Measurements from ENCODE around the gene SIT1. TPM values are rescaled to one million over a fixed set of nuclear protein-coding genes. Genes with fewer than 3 reads are reported as not detected.

SIT1 gene
- polyA plus RNA-seq, 1 donor = 0.78 TPM

GRCh38 chr9:35660966-35661415, 10.3 kb upstream of the SIT1 start:
- WGBS (ENCODE audit: insufficient coverage, low lambda C conversion rate) = 0% methylated on average over 1 of the region's 9 CpGs
- no peaks in the 10 kb centered on the region for H3K27me3 ChIP-seq (ENCODE audit: control insufficient read depth, insufficient read depth, low read length)
- H3K9me3 ChIP-seq (ENCODE audit: control insufficient read depth, low read depth, low read length) = peaks cover 3% of the 10 kb centered on the region
- peaks cover 14% of the 10 kb centered on the region for H3K4me1 ChIP-seq (ENCODE audit: control insufficient read depth, insufficient read depth, low read length)
- H3K36me3 ChIP-seq (ENCODE audit: control insufficient read depth, insufficient read depth, low read length) = peaks cover 12% of the 10 kb centered on the region
- H3K4me3 ChIP-seq (ENCODE audit: low read length) = no peak overlapping the region
- DNase-seq = peak in 1 of 2 donors; percentile 62
- H3K27ac ChIP-seq (ENCODE audit: low read length) = peak overlapping the region; percentile 52

GRCh38 chr9:35659340-35659739, 8.6 kb upstream of the SIT1 start:
- H3K27me3 ChIP-seq (ENCODE audit: control insufficient read depth, insufficient read depth, low read length) = no peaks in the 10 kb centered on the region
- H3K36me3 ChIP-seq (ENCODE audit: control insufficient read depth, insufficient read depth, low read length) = peaks cover 12% of the 10 kb centered on the region
- H3K27ac ChIP-seq (ENCODE audit: low read length) = peak overlapping the region; percentile 90
- peaks cover 3% of the 10 kb centered on the region for H3K9me3 ChIP-seq (ENCODE audit: control insufficient read depth, low read depth, low read length)
- H3K4me3 ChIP-seq (ENCODE audit: low read length) = peak overlapping the region; percentile 92
- no peak for DNase-seq
- H3K4me1 ChIP-seq (ENCODE audit: control insufficient read depth, insufficient read depth, low read length) = peaks cover 9% of the 10 kb centered on the region
- WGBS (ENCODE audit: insufficient coverage, low lambda C conversion rate) = no CpG with 5 or more reads among the region's 3 CpGs

GRCh38 chr9:35658968-35659220, 8.2 kb upstream of the SIT1 start:
- H3K27ac ChIP-seq (ENCODE audit: low read length) = peak overlapping the region; percentile 90
- peaks cover 12% of the 10 kb centered on the region for H3K36me3 ChIP-seq (ENCODE audit: control insufficient read depth, insufficient read depth, low read length)
- WGBS (ENCODE audit: insufficient coverage, low lambda C conversion rate) = no CpG with 5 or more reads among the region's 2 CpGs
- peaks cover 3% of the 10 kb centered on the region for H3K9me3 ChIP-seq (ENCODE audit: control insufficient read depth, low read depth, low read length)
- no peaks in the 10 kb centered on the region for H3K27me3 ChIP-seq (ENCODE audit: control insufficient read depth, insufficient read depth, low read length)
- H3K4me1 ChIP-seq (ENCODE audit: control insufficient read depth, insufficient read depth, low read length) = peaks cover 9% of the 10 kb centered on the region
- DNase-seq = no peak
- peak overlapping the region; percentile 92 for H3K4me3 ChIP-seq (ENCODE audit: low read length)

GRCh38 chr9:35658137-35658967, 7.6 kb upstream of the SIT1 start, which contains the start of gene CCDC107:
TSS of gene CCDC107 (plus strand) at chr9:35658292. CDS start at chr9:35658380, 88 bp downstream.
- Histone ChIP-seq H3K4me3 (ENCODE audit: low read length) (peak within 1 kb of the TSS; percentile 92), H3K27me3 (ENCODE audit: control insufficient read depth, insufficient read depth, low read length) (no peaks in the 10 kb centered on the region), H3K27ac (ENCODE audit: low read length) (peak within 1 kb of the TSS; percentile 90), H3K9me3 (ENCODE audit: control insufficient read depth, low read depth, low read length) (peaks cover 3% of the 10 kb centered on the region), H3K36me3 (ENCODE audit: control insufficient read depth, insufficient read depth, low read length) (peaks cover 12% of the 10 kb centered on the region), H3K4me1 (ENCODE audit: control insufficient read depth, insufficient read depth, low read length) (peaks cover 9% of the 10 kb centered on the region)
- DNase-seq = peak; percentile 82 to 86
- no CpG with 5 or more reads among the region's 67 CpGs for WGBS (ENCODE audit: insufficient coverage, low lambda C conversion rate)

- Histone ChIP-seq H3K9me3 (ENCODE audit: control insufficient read depth, low read depth, low read length) (peaks cover 3% of the 10 kb centered on the region), H3K36me3 (ENCODE audit: control insufficient read depth, insufficient read depth, low read length) (peaks cover 12% of the 10 kb centered on the region), H3K4me3 (ENCODE audit: low read length) (peak within 1 kb of the TSS; percentile 92), H3K27ac (ENCODE audit: low read length) (peak within 1 kb of the TSS; percentile 90), H3K4me1 (ENCODE audit: control insufficient read depth, insufficient read depth, low read length) (peaks cover 9% of the 10 kb centered on the region), H3K27me3 (ENCODE audit: control insufficient read depth, insufficient read depth, low read length) (no peaks in the 10 kb centered on the region)
- WGBS (ENCODE audit: insufficient coverage, low lambda C conversion rate) = 0% methylated on average over 1 of the region's 42 CpGs
- peak; percentile 100 for DNase-seq
These were observed 6.9 kb upstream of the SIT1 start, which contains the start of gene RMRP for GRCh38 chr9:35657546-35658136. TSS of gene RMRP (minus strand) at chr9:35658019.

GRCh38 chr9:35656831-35657545, 6.3 kb upstream of the SIT1 start:
- peak in 1 of 2 donors; percentile 83 for DNase-seq
- H3K4me1 ChIP-seq (ENCODE audit: control insufficient read depth, insufficient read depth, low read length) = peaks cover 12% of the 10 kb centered on the region
- peak overlapping the region; percentile 44 for H3K4me3 ChIP-seq (ENCODE audit: low read length)
- peaks cover 12% of the 10 kb centered on the region for H3K36me3 ChIP-seq (ENCODE audit: control insufficient read depth, insufficient read depth, low read length)
- no peaks in the 10 kb centered on the region for H3K27me3 ChIP-seq (ENCODE audit: control insufficient read depth, insufficient read depth, low read length)
- peak overlapping the region; percentile 90 for H3K27ac ChIP-seq (ENCODE audit: low read length)
- WGBS (ENCODE audit: insufficient coverage, low lambda C conversion rate) = 29% methylated on average over 4 of the region's 25 CpGs
- H3K9me3 ChIP-seq (ENCODE audit: control insufficient read depth, low read depth, low read length) = peaks cover 3% of the 10 kb centered on the region

- no CpG with 5 or more reads among the region's 17 CpGs for WGBS (ENCODE audit: insufficient coverage, low lambda C conversion rate)
- peaks cover 14% of the 10 kb centered on the region for H3K4me1 ChIP-seq (ENCODE audit: control insufficient read depth, insufficient read depth, low read length)
These were observed 5.6 kb upstream of the SIT1 start for GRCh38 chr9:35656348-35656747.

GRCh38 chr9:35653611-35654010, 2.9 kb upstream of the SIT1 start:
- 100% methylated on average over 1 of the region's 2 CpGs for WGBS (ENCODE audit: insufficient coverage, low lambda C conversion rate)
- peaks cover 3% of the 10 kb centered on the region for H3K9me3 ChIP-seq (ENCODE audit: control insufficient read depth, low read depth, low read length)
- DNase-seq = no peak
- H3K4me3 ChIP-seq (ENCODE audit: low read length) = no peak overlapping the region
- H3K27me3 ChIP-seq (ENCODE audit: control insufficient read depth, insufficient read depth, low read length) = no peaks in the 10 kb centered on the region
- no peaks in the 10 kb centered on the region for H3K36me3 ChIP-seq (ENCODE audit: control insufficient read depth, insufficient read depth, low read length)
- no peak overlapping the region for H3K27ac ChIP-seq (ENCODE audit: low read length)
- peaks cover 9% of the 10 kb centered on the region for H3K4me1 ChIP-seq (ENCODE audit: control insufficient read depth, insufficient read depth, low read length)

More at GRCh38 chr9:35656348-35656747, 5.6 kb upstream of the SIT1 start:
- H3K4me3 ChIP-seq (ENCODE audit: low read length) = no peak overlapping the region
- H3K36me3 ChIP-seq (ENCODE audit: control insufficient read depth, insufficient read depth, low read length) = peaks cover 11% of the 10 kb centered on the region
- H3K9me3 ChIP-seq (ENCODE audit: control insufficient read depth, low read depth, low read length) = peaks cover 3% of the 10 kb centered on the region
- DNase-seq = no peak
- no peaks in the 10 kb centered on the region for H3K27me3 ChIP-seq (ENCODE audit: control insufficient read depth, insufficient read depth, low read length)
- no peak overlapping the region for H3K27ac ChIP-seq (ENCODE audit: low read length)

- peaks cover 9% of the 10 kb centered on the region for H3K4me1 ChIP-seq (ENCODE audit: control insufficient read depth, insufficient read depth, low read length)
- no peak overlapping the region for H3K4me3 ChIP-seq (ENCODE audit: low read length)
- no peaks in the 10 kb centered on the region for H3K36me3 ChIP-seq (ENCODE audit: control insufficient read depth, insufficient read depth, low read length)
- DNase-seq = no peak
- no peaks in the 10 kb centered on the region for H3K27me3 ChIP-seq (ENCODE audit: control insufficient read depth, insufficient read depth, low read length)
- no peak overlapping the region for H3K27ac ChIP-seq (ENCODE audit: low read length)
- H3K9me3 ChIP-seq (ENCODE audit: control insufficient read depth, low read depth, low read length) = peaks cover 3% of the 10 kb centered on the region
- WGBS (ENCODE audit: insufficient coverage, low lambda C conversion rate) = 100% methylated on average over 2 of the region's 8 CpGs
These were observed 2.1 kb upstream of the SIT1 start for GRCh38 chr9:35652829-35653209.

All from large intestine (tissue), 3 donors.